Measurements from ENCODE around the gene PAX5. TPM values are rescaled to one million over a fixed set of nuclear protein-coding genes. Genes with fewer than 3 reads are reported as not detected.

Gene PAX5
- total RNA-seq, 1 donor from 2014 or later = not detected

GRCh38 chr9:36922548-36922947 is 111.5 kb downstream of the PAX5 start:
- ATAC-seq (ENCODE audit: poor library complexity) (no peak), DNase-seq (no peak)
- intact Hi-C loops (cut with DNase I) = no loop called here

GRCh38 chr9:36914212-36914577 is 119.9 kb downstream of the PAX5 start:
- intact Hi-C loops (cut with DNase I) = no loop called here
- ATAC-seq (ENCODE audit: poor library complexity) = no peak
- no peak for DNase-seq

DNA sequence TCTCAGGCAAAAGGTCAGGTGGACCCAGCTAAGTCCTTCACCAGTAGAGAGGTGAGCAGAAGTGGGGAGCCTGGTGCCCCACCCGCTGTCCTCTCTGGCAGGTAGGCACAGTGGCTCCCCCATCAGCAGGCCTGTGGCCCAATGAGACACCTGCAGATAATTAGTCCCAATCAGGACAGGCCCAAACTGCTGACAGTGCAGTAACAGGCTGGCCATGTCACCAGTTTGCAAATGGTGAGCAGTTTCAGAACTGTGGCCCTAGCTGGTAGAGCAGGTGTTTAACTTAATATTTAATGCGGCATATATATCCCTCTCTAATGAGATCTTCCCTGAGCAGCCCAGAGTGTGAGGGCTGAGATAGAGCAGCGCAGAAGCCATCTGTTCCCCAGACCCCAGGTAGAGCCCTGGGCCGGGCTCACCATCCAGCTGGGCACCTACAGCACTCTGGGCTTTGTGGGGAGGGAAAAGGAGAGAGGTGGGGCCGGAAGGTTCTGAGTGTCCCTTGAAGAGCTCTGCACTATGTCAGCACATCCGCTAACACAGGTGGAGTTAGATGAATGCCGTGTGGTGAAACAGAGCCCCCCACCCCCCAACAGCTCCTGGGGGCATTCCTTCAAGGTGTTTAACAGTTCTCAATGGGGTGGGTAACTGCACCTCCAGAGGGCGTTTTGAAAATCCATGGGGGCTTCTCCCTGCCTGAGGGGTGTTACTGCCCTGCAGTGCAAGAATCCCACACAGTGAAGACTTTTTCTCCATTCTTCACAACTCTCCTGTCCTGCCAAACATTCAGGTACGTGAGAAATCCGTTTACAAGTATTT is 120.5 kb downstream of the PAX5 start:
- DNase-seq = no peak
- intact Hi-C loops (cut with DNase I) = no loop called here
- no peak for ATAC-seq (ENCODE audit: poor library complexity)

GRCh38 chr9:36912620-36913019 is 121.4 kb downstream of the PAX5 start:
- ATAC-seq (ENCODE audit: poor library complexity) (no peak), DNase-seq (no peak)
- intact Hi-C loops (cut with DNase I) = no loop called here

DNA sequence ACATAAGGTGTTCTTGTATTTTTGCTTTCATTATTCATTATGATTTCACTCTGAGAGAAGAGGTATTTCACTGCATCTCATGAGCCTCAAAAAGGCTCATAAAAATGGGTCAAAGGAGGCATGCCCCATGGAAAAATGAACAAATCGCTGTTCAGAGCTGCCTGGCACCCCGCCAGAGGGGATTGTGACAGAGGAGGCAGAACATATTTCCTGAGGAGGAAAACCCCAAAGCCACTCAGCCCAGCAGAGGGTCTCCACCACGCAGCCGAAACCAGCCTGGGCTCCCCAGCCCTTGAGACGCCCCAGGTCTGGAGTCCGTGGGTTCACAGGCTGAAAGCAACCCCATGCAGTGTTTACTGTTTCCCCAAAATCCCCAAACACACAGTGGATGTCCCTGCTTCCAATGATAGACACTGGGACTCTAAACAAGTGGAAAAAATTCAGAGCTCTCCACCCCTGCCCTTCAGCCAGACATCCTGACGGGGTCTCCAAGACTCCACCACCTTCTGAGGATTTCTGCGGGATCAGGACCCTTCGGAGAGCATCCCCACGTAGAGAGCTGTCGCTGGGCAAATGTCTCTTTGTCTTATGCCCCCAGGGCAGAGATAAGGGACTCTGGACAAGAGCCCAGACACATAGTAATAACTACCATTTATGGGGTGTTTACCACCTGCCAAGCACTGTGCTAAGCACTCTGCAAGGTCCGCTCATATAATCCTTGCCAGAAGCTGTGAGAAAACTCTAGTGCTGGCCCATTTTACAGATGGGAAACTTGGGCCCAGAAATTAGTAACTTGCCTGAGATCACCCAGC is 122.3 kb downstream of the PAX5 start:
- no peak for DNase-seq
- no peak for ATAC-seq (ENCODE audit: poor library complexity)
- intact Hi-C loops (cut with DNase I) = no loop called here

DNA sequence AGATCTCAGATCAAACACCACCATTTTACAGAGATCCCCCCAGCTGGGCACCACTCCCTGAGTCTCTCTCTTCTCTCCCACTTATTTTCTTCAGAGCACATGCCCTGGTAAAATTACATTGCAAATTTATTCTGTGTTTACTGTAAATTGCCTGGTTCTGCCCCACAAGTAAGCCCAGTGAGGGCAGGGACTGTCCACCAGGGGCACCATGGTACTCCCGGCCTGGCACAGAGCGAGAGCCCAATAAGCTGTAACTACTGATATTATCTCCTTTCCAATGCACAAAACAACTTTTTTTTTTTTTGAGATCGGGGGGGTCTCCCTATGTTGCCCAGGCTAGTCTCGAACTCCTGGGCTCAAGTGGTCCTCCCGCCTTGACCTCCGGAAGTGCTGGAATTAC is 123.0 kb downstream of the PAX5 start:
- intact Hi-C loops (cut with DNase I) = no loop called here
- ATAC-seq (ENCODE audit: poor library complexity) (no peak), DNase-seq (no peak)

- intact Hi-C loops (cut with DNase I) = no loop called here
- ATAC-seq (ENCODE audit: poor library complexity) = no peak
- DNase-seq = no peak
Measured at GRCh38 chr9:36906492-36906891, 127.6 kb downstream of the PAX5 start.

DNA sequence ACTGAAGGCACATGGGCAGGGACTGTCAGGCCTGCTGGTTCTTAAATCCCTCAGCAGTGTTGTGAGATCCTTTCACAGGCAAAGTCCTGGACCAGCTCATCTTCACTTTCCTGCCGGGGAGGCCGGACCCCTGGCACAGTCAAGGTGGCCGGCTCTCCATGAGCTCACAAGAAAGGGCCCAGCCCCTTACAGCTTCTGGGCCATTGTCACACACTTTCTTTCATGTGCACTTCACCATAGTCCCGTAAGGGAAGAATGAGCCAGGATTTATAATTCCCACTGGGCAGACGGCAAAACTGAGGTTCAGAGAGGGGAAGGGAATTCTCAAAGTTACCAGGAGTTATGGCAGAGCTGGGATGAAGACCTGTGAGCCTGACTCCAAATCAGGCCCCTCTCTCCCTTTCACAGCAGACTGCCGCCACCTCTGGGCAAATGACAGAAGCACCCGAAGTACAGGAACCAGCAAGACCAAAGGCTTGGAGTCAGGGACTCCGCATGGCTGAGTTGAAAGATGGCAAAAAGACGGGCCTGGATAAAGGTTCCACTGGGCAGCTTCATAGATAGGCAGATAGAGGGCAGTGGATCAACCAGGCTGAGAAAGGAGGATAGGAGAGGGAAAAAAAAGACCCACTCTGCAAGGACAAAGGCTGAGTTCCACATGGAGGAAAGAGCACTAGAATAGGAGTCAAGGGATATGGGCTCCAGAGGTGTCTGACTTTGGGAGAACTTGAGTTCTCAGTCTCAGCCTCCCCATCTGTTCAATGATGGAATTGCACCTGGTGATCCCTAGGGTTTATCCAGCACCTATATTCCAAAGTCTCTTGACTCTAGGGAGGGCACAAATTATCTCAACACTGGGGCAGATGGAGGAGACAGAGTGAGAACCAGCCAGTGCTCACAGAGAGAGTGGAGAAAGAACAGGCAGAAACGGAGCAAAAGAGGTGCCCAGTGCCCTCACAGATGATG is 128.7 kb downstream of the PAX5 start:
- intact Hi-C loops (cut with DNase I) = no loop called here
- DNase-seq (no peak), ATAC-seq (ENCODE audit: poor library complexity) (no peak)

GRCh38 chr9:36903541-36904435 is 130.3 kb downstream of the PAX5 start:
- intact Hi-C loops (cut with DNase I) = no loop called here
- ATAC-seq (ENCODE audit: poor library complexity) = no peak
- DNase-seq = no peak

DNA sequence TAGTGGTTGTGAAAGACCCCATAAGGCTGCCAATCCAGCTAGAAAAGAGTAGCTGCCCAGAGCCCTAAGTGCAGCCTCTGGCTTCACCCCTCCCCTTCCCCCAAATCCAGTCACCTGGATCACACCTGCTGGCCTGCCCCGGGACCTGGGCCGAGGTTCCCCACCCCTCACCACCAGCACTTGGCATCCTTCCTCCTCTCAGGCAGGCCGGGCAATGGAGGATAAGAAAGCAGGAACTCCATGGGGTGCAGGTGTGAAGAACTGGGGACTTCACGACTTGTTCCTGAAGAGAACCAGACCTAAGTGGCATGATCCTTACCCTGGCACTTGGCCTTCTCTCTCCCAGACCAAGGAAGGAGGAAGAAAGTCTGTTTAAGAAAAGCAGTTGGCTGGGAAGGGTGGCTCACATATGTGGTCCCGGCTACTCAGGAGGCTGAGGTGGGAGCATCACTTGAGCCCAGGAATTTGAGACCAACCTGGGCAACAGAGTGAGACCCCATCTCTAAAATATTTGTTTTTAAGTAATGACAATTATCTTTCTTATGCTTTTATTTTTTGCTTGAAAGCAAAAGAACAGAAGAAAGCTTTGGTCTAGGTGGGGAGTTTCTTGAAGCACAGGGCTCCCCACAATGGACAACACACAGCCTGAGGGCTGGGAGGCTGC is 131.1 kb downstream of the PAX5 start:
- DNase-seq (no peak), ATAC-seq (ENCODE audit: poor library complexity) (no peak)
- intact Hi-C loops (cut with DNase I) = no loop called here

- intact Hi-C loops (cut with DNase I) = no loop called here
- ATAC-seq (ENCODE audit: poor library complexity) (no peak), DNase-seq (no peak)
Measured at GRCh38 chr9:36902080-36902716, 131.9 kb downstream of the PAX5 start.

DNA sequence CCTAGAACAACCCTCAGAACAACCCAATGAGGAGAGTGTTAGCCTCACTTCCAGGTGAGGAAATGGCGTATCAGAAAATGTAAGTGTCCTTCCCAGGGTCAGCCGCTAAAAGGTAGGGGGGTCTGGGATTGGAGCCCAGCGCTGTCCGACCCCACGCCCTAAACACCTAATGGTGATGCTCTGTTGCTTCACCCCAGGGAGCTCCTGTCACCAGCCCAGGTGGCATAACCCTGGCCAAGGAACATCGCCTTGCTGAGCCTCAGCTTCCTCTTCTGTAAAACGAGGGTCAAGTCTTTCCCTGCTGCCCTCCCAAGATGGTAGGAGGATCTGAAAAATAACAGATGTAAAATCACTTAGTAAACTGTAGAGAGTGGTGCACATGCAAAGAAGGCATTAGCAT is 132.5 kb downstream of the PAX5 start:
- ATAC-seq (ENCODE audit: poor library complexity) = no peak
- DNase-seq = no peak
- intact Hi-C loops (cut with DNase I) = no loop called here

DNA sequence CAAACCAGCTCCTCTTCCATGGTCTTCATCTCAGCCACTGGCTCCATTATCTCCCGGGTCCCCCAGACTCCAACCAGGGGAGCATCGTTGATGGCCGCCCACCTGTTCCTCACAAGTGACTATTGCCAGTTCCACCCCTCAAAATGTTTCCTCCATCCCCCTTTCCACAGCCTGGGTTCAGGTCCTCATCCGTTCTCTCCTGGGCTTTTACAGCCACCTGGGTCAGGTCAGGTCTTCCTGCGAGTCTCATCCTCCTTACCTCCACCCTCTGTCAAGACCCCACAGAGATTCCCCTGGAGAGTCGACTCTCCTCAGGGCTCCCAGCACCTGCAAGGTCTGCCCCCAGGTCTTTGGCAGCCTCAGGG is 133.2 kb downstream of the PAX5 start:
- ATAC-seq (ENCODE audit: poor library complexity) (no peak), DNase-seq (no peak)
- intact Hi-C loops (cut with DNase I) = no loop called here

DNA sequence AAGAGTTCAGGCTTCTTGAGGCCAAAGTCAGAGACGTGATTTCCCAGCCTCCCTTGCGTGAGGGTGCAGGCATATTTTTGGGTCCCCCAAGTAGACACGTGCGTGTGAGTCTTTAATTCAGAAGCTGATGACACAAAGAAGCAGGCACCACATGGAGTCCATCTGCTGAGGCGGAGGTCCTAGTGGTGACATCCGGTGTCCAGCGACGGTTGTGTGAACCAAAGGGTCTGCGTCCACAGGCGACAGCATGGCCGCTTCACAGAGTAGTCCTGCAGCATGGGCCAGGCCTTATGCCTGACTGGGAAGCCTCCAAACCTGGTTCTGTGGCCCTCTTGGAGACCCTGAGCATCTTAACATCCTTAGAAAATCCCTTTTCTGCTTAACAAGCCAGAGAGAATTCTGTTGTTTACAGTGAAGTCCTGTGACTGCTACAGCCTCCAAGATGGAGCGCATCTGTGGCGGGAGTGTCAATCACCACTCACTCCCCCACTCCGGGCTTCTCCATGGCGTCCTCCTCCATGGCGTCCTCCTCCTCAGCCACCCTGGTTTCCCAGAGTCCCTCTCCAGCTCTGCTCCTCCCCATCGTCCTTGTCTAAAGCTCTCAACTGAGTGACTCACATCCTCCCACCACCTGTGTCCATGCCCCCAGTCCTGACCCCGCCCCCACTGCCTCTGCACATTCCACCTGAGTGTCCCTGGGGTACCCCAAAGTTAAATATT is 133.8 kb downstream of the PAX5 start:
- intact Hi-C loops (cut with DNase I) = no loop called here
- DNase-seq (no peak), ATAC-seq (ENCODE audit: poor library complexity) (no peak)

- DNase-seq (no peak), ATAC-seq (ENCODE audit: poor library complexity) (no peak)
- intact Hi-C loops (cut with DNase I) = no loop called here
Measured at GRCh38 chr9:36899406-36899805, 134.7 kb downstream of the PAX5 start.

- intact Hi-C loops (cut with DNase I) = no loop called here
- DNase-seq (no peak), ATAC-seq (ENCODE audit: poor library complexity) (no peak)
Measured at GRCh38 chr9:36898431-36899020, 135.5 kb downstream of the PAX5 start.

Data from Right ventricle myocardium superior (tissue), 1 donor.